Breast epithelium (tissue), 3 donors: ENCODE results near the gene CLTCL1.

ENCODE experiments used
- CTCF ChIP-seq, 3 donors: fragments of 450-650 bp; IDR thresholded peaks; one replicate each; pipeline ENCODE4 v1.5.1; 2016 to 2017; ENCODE audit warnings: antibody characterized with exemption in 3 of 3, mild to moderate bottlenecking in 3 of 3, moderate library complexity in 3 of 3
- POLR2A ChIP-seq: fragments of 450-650 bp; IDR thresholded peaks from one replicate; pipeline ENCODE4 v1.6.1; 2016; ENCODE audit warnings: antibody characterized with exemption, mild to moderate bottlenecking, moderate library complexity

GRCh38 chr22:19241593-19241906, 50.0 kb downstream of the CLTCL1 start:
- no peak for TF ChIP-seq CTCF (IDR thresholded peaks at IDR 0.05)
- no peak for TF ChIP-seq POLR2A
